ENCODE results near the gene CYP2W1. TPM values are rescaled to one million over a fixed set of nuclear protein-coding genes. Genes with fewer than 3 reads are reported as not detected.

Gene CYP2W1
- total RNA-seq, 1 experiment from 2014 or later, result not detected

DNA sequence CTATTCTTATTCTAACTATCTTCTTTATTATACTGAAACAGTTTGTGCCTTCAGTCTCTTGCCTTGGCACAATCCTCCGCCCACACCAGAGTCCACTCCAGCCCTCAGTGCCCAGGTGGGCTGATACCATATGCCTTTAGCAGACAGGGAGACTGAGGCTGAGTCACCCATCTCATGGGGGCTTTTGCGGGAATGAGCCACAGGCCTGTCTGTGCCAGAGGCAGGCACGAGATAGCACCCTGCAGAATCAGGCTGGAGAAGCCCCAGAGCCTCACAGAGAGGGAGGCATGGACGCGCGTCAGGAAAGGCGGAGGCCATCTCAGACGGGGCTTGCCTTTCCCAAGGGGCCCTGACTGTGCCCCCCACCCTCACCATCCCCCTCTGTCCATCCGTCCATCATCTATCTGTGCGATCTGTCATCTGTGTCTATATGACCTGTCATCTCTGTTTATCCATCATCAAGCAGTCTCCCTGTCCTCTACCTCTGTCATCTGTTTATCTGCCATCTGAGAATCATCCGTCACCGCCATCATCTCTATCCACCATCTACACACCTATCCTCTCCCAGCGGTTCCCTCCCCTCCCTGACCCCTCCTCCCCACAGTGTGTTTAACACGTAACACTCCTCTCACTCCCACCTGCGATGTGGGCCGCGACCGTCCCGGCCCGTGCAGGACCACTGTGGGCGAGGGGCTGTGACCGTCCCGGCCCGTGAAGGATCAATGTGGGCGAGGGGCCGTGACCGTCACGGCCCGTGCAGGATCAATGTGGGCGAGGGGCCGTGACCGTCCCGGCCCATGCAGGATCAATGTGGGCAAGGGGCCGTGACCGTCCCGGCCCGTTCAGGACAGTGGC is 21.2 kb upstream of the CYP2W1 start:
- Histone ChIP-seq H3K79me2 (ENCODE audit: insufficient read depth, low read length) (no peaks in the 10 kb centered on the region), H2AFZ (ENCODE audit: low read depth, low read length, poor library complexity, severe bottlenecking) (no peak overlapping the region), H3K4me2 (ENCODE audit: low read length) (no peak overlapping the region), H3K4me1 (ENCODE audit: control insufficient read depth in 1 of 2, insufficient read depth in 2 of 2, low read length in 2 of 2) (no peaks in the 10 kb centered on the region), H3K9me2 (ENCODE audit: insufficient read depth) (no peaks in the 10 kb centered on the region), H3K27ac (ENCODE audit: low read depth, low read length) (no peak overlapping the region), H3K9ac (ENCODE audit: low read length) (no peak overlapping the region), H3K9me3 (ENCODE audit: control insufficient read depth in 1 of 2, insufficient read depth in 1 of 2, low read depth in 1 of 2, low read length in 2 of 2) (no peaks in the 10 kb centered on the region), H3K36me3 (ENCODE audit: control insufficient read depth in 1 of 2, insufficient read depth in 2 of 2, low read length in 2 of 2) (peaks cover 0 to 5% of the 10 kb centered on the region in 2 experiments; a peak in 1 of 4 replicates), H3K27me3 (ENCODE audit: insufficient read depth, low read length) (no peaks in the 10 kb centered on the region), H4K20me1 (ENCODE audit: insufficient read depth) (no peaks in the 10 kb centered on the region), H3K4me3 (replicated peaks in 1 of 2; ENCODE audit: low read depth in 1 of 2, low read length in 2 of 2) (no peak overlapping the region)
- BruUV-seq (replicated peaks), result no TSS peak
- RAD21 ChIA-PET (ENCODE audit: low non-redundant PET in 1 of 2, low total read pairs in 2 of 2, uncharacterized antibody in 2 of 2, unreplicated experiment in 2 of 2), result no interaction called here
- CTCF ChIA-PET, result no interaction called here
- intact Hi-C loops (cut with micrococcal nuclease), result no loop called here
- POLR2A ChIA-PET, result no interaction called here
- no peak for ATAC-seq
- DNase-seq (ENCODE audit: low read depth, low spot score), result no peak
- no peak for TF ChIP-seq POLR2AphosphoS5 (IDR thresholded peaks at IDR 0.05; ENCODE audit: low read depth, low read length)
- no peak for TF ChIP-seq POLR2A (IDR thresholded peaks at IDR 0.05; ENCODE audit: borderline replicate concordance, extremely low read depth, insufficient read depth, insufficient read length)
- TF ChIP-seq, protein P1, sequence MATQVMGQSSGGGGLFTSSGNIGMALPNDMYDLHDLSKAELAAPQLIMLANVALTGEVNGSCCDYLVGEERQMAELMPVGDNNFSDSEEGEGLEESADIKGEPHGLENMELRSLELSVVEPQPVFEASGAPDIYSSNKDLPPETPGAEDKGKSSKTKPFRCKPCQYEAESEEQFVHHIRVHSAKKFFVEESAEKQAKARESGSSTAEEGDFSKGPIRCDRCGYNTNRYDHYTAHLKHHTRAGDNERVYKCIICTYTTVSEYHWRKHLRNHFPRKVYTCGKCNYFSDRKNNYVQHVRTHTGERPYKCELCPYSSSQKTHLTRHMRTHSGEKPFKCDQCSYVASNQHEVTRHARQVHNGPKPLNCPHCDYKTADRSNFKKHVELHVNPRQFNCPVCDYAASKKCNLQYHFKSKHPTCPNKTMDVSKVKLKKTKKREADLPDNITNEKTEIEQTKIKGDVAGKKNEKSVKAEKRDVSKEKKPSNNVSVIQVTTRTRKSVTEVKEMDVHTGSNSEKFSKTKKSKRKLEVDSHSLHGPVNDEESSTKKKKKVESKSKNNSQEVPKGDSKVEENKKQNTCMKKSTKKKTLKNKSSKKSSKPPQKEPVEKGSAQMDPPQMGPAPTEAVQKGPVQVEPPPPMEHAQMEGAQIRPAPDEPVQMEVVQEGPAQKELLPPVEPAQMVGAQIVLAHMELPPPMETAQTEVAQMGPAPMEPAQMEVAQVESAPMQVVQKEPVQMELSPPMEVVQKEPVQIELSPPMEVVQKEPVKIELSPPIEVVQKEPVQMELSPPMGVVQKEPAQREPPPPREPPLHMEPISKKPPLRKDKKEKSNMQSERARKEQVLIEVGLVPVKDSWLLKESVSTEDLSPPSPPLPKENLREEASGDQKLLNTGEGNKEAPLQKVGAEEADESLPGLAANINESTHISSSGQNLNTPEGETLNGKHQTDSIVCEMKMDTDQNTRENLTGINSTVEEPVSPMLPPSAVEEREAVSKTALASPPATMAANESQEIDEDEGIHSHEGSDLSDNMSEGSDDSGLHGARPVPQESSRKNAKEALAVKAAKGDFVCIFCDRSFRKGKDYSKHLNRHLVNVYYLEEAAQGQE (IDR thresholded peaks at IDR 0.05; ENCODE audit: low read depth), result no peak
- no peak for TF ChIP-seq CEBPB (IDR thresholded peaks at IDR 0.05; ENCODE audit: low read depth)
